Measurements from ENCODE around the gene SH3PXD2A. TPM values are rescaled to one million over a fixed set of nuclear protein-coding genes. Genes with fewer than 3 reads are reported as not detected.

SH3PXD2A gene
- total and polyA plus RNA-seq, 10 of the 15 experiments (the other 5 are each of a cell fraction or from before 2014, with no cell fraction given): 0.63 to 14.0 (median 4.4) TPM

DNA sequence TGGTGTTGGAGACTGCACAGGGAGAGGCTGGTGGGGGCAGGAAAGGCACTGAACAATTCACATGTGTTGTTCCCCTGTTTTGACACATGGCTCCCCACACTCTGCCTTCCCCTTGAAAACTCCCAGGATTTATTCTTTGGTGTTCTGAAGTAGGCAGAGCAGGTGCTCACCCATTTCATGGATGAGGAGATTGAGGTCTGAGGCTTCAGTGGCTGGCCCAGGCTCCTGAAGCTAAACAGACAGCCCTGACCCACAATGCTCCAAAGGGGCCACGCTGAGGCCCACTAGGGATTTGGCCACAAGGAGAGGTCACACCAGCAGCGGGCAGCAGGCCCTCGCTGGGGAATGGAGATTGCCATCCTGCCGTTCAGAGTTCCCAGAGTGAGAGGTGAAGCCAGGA lies 157.6 kb downstream of the SH3PXD2A start:
- Histone ChIP-seq H3K4me2 (ENCODE audit: control insufficient read depth, insufficient read depth) (no peak overlapping the region), H3K4me1 (ENCODE audit: control insufficient read depth, insufficient read depth, low read length) (peaks cover 27% of the 10 kb centered on the region), H3K4me3 (no peak overlapping the region), H3K79me2 (ENCODE audit: control insufficient read depth, insufficient read depth, low read length) (no peaks in the 10 kb centered on the region), H3K9ac (ENCODE audit: control insufficient read depth, insufficient read depth, low read length) (no peak overlapping the region), H3K36me3 (ENCODE audit: control insufficient read depth in 2 of 2, insufficient read depth in 2 of 2, low read length in 1 of 2) (no peaks in the 10 kb centered on the region), H3K9me3 (replicated peaks; ENCODE audit: control insufficient read depth, insufficient read depth, low read length) (no peaks in the 10 kb centered on the region), H3K27me3 (replicated peaks in 1 of 2; ENCODE audit: control insufficient read depth in 2 of 2, insufficient read depth in 2 of 2, low read length in 1 of 2) (no peaks in the 10 kb centered on the region), H3K27ac (ENCODE audit: control insufficient read depth, insufficient read depth) (no peak overlapping the region), H4K20me1 (ENCODE audit: control insufficient read depth, insufficient read depth) (no peaks in the 10 kb centered on the region), H2AFZ (ENCODE audit: control insufficient read depth, low read depth, low read length) (no peak overlapping the region)
- intact Hi-C loops (cut with micrococcal nuclease; ENCODE audit: unreplicated experiment) (loop anchor here (10.0 kb wide), 2 partner anchors 427 to 637 kb away; partner anchors contain the start of genes ITPRIP and SFR1), in situ Hi-C loops (cut with MboI) (no loop called here)
- 85% methylated on average over 4 of the region's 4 CpGs for WGBS (ENCODE audit: insufficient coverage, insufficient replicate concordance, low lambda C conversion rate, missing lambda C conversion rate)
- ChIA-PET CTCF (no interaction called here), RAD21 (ENCODE audit: unreplicated experiment) (no interaction called here), SMC1A (ENCODE audit: uncharacterized antibody, unreplicated experiment) (interaction anchor here (1.5 to 2.2 kb wide), 2 partner anchors 7 to 11 kb away, joined by 4 to 17 read pairs; no protein-coding TSS in a partner anchor), POLR2A (no interaction called here)
- TF ChIP-seq IRF4 (IDR thresholded peaks at IDR 0.05; ENCODE audit: low read depth, low read length) (no peak), TCF12 (IDR thresholded peaks at IDR 0.05; ENCODE audit: low read depth, low read length) (no peak), EGR1 (IDR thresholded peaks at IDR 0.05; ENCODE audit: borderline replicate concordance in 1 of 2, low read depth in 2 of 2, low read length in 2 of 2) (no peak), NBN (IDR thresholded peaks at IDR 0.05) (no peak), SMAD5 (IDR thresholded peaks at IDR 0.05; ENCODE audit: low read depth) (no peak), ZZZ3 (IDR thresholded peaks at IDR 0.05; ENCODE audit: control insufficient read depth, insufficient read length, low read depth) (no peak)
- TF ChIP-seq, protein P1, sequence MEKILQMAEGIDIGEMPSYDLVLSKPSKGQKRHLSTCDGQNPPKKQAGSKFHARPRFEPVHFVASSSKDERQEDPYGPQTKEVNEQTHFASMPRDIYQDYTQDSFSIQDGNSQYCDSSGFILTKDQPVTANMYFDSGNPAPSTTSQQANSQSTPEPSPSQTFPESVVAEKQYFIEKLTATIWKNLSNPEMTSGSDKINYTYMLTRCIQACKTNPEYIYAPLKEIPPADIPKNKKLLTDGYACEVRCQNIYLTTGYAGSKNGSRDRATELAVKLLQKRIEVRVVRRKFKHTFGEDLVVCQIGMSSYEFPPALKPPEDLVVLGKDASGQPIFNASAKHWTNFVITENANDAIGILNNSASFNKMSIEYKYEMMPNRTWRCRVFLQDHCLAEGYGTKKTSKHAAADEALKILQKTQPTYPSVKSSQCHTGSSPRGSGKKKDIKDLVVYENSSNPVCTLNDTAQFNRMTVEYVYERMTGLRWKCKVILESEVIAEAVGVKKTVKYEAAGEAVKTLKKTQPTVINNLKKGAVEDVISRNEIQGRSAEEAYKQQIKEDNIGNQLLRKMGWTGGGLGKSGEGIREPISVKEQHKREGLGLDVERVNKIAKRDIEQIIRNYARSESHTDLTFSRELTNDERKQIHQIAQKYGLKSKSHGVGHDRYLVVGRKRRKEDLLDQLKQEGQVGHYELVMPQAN (conservative IDR thresholded peaks at IDR 0.05): no peak
- TF ChIP-seq, protein P2, sequence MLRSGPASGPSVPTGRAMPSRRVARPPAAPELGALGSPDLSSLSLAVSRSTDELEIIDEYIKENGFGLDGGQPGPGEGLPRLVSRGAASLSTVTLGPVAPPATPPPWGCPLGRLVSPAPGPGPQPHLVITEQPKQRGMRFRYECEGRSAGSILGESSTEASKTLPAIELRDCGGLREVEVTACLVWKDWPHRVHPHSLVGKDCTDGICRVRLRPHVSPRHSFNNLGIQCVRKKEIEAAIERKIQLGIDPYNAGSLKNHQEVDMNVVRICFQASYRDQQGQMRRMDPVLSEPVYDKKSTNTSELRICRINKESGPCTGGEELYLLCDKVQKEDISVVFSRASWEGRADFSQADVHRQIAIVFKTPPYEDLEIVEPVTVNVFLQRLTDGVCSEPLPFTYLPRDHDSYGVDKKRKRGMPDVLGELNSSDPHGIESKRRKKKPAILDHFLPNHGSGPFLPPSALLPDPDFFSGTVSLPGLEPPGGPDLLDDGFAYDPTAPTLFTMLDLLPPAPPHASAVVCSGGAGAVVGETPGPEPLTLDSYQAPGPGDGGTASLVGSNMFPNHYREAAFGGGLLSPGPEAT (IDR thresholded peaks at IDR 0.05; ENCODE audit: low read depth): no peak
- TF ChIP-seq, protein P3, sequence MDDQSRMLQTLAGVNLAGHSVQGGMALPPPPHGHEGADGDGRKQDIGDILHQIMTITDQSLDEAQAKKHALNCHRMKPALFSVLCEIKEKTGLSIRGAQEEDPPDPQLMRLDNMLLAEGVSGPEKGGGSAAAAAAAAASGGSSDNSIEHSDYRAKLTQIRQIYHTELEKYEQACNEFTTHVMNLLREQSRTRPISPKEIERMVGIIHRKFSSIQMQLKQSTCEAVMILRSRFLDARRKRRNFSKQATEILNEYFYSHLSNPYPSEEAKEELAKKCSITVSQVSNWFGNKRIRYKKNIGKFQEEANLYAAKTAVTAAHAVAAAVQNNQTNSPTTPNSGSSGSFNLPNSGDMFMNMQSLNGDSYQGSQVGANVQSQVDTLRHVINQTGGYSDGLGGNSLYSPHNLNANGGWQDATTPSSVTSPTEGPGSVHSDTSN (IDR thresholded peaks at IDR 0.05; ENCODE audit: insufficient replicate concordance, low read depth, low read length): no peak
- TF ChIP-seq, protein P4, sequence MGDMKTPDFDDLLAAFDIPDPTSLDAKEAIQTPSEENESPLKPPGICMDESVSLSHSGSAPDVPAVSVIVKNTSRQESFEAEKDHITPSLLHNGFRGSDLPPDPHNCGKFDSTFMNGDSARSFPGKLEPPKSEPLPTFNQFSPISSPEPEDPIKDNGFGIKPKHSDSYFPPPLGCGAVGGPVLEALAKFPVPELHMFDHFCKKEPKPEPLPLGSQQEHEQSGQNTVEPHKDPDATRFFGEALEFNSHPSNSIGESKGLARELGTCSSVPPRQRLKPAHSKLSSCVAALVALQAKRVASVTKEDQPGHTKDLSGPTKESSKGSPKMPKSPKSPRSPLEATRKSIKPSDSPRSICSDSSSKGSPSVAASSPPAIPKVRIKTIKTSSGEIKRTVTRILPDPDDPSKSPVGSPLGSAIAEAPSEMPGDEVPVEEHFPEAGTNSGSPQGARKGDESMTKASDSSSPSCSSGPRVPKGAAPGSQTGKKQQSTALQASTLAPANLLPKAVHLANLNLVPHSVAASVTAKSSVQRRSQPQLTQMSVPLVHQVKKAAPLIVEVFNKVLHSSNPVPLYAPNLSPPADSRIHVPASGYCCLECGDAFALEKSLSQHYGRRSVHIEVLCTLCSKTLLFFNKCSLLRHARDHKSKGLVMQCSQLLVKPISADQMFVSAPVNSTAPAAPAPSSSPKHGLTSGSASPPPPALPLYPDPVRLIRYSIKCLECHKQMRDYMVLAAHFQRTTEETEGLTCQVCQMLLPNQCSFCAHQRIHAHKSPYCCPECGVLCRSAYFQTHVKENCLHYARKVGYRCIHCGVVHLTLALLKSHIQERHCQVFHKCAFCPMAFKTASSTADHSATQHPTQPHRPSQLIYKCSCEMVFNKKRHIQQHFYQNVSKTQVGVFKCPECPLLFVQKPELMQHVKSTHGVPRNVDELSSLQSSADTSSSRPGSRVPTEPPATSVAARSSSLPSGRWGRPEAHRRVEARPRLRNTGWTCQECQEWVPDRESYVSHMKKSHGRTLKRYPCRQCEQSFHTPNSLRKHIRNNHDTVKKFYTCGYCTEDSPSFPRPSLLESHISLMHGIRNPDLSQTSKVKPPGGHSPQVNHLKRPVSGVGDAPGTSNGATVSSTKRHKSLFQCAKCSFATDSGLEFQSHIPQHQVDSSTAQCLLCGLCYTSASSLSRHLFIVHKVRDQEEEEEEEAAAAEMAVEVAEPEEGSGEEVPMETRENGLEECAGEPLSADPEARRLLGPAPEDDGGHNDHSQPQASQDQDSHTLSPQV (IDR thresholded peaks at IDR 0.05): no peak
- ATAC-seq (no peak), FAIRE-seq (no peak), DNase-seq (ENCODE audit: low read depth, low spot score) (no peak)
- BruUV-seq (replicated peaks): no TSS peak

Measured in GM12878 (cell line).